G401.6 (cell line): ENCODE data around the gene LTB4R2.

Experiments used
- FAIRE-seq: peaks from 2 replicates; lab custom pipeline; 2012; peaks lifted over from hg19 to GRCh38; lab: Jason Lieb, UNC

LTB4R2 gene, protein sequence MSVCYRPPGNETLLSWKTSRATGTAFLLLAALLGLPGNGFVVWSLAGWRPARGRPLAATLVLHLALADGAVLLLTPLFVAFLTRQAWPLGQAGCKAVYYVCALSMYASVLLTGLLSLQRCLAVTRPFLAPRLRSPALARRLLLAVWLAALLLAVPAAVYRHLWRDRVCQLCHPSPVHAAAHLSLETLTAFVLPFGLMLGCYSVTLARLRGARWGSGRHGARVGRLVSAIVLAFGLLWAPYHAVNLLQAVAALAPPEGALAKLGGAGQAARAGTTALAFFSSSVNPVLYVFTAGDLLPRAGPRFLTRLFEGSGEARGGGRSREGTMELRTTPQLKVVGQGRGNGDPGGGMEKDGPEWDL

DNA sequence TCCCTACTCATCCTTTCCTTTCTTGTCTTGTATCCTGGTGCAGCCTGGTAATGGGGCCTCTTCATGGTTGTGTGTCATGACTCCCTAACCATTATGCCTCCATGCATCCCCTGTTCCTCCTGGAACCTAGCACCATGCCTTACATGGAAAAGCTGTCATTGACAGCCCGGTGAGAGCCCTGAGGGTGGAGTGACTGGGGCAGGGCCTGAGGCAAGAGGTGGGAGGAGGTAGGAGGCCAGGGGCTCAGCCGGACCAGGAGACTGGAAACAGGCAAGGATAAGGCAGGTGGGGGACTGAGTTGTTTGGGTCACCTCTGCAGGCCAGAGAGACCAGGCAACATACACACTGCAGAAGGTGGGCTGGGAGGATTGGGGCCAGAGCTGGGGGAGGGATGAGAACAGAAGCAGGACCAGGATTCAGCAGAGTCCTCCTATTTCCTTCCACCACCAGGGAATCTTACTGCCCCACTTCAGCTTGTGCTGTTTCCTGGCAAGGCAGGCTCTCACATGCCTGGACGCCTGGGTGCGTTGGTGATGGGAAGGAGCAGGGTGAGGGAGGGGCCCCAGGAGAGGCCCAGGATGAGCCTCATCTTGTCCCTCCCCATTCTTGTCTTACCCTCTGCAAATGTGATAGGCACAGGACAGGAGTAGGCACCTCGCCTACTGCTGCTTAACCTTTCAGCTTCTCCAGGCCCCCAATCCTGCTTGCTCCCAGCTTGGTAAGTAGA is at the start of gene LTB4R2:
Gene LTB4R2 (plus strand): TSS at position 603 of the 727 bp plus-strand sequence. CDS start 525 bp downstream, outside the sequence.
- FAIRE-seq: no peak

DNA sequence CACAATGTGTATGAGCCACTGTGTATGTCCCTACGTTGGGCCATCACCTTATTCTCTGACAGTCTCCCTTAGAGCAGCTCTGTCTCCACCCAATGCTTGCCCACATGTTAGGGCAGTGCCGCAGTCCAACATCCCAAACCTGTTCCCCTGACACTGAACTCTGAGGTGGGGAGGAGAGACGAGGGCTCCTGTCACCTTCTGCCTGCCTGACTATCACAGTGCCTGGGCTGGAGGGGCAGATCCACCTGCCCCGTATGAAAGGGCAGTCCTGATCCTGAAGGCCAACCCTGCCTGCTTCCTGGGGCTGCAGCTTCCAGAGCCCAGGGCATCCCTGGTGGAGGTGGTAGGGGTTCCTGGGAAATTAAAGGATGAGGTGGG is 49.2 kb upstream of the LTB4R2 start:
- FAIRE-seq: no peak

DNA sequence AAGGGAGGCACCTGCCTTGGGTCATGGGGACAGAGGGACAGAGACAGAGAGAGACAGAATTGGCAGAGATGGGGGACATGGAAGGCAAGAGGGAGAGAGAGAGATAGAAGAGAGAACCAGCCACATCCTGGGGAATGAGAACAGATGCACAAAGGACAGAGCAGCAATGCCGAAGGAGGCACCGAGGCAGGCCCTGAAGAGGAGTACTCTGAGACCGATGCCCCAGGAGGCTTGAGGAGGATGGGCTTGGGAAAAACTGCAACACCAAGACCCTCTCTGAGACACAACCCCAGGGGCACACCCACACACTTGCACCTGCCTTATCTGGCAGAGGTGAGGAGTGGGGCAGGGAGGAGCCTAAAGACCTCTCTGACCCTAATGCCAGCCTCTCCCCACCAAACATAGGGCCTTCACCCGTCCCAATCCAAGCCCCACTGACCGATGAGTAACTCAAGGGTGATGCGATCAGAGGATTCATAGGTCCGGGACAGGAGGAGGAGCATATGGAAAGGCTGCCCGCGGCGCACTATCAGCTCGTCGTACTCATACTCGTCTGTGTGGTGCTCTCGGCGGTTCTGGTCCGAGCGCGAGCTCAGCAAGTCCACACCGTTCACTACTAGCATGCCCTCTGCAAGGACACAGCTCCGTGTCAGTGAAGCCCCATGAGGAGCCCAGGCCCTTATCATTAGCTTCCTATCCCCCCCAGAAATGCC is 48.5 kb upstream of the LTB4R2 start:
- no peak for FAIRE-seq

DNA sequence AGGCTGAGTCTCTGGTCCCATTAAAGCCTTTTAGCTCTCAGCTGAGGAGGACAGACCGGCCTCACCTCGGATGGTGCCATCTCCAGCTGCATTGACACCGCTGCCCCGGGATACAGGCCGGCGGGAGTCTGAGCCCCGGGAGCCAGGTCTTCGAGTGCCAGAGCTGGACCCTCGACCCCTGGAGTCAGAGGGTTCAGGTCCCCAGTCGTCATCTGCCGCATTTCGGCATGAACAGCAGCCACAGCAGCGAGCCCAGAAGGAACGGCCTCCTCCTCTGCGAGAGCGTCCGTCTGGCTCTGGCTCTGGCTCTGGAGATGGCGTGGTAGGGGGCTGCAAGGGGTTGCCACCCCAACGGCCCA is 48.0 kb upstream of the LTB4R2 start:
- FAIRE-seq: no peak

DNA sequence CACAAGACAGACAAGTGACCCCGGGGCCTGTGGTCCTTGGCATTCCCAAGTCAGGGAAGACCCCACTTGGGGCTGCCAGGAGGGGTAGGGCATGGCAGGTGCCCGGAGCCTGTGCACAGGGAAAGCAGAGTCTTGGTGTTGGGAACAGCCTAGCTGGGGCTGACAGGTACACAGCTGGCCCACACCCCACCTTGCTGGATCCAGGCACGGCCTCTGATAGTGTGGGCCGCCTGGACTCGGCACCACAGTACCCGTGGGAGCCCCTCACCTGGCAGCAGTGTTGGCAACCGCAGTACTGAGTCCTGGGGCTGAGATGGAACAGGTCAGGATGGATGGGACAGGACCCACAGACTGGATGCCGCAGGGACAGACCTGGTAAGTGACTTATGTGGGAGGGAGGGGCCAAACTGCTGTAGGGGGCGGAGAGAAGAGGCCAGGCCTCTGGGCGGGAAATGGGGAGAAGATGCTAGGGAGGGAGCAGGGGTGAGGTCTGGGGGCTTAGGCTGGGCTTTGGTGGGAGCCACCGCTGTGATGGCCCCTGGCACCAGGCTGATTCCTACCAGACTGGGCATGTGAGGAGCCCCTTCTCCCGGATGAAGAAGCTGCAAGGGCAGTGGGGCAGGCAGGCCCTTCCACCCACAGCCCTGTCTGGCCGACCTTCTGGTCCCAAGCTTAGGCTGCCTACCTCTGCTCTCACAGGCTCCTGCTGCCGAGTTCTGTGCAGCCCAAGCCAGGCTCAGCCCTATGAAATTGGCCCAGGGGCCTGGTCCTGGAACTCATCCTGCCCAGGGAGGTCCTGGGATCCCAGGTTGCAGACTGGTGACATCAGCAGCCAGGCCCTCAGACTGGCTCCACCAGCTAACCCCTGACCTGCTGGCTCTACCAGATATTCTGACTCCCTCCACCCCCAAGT is 46.9 kb upstream of the LTB4R2 start, which contains the start of gene TGM1:
Gene TGM1 (minus strand): TSS at position 357 of the 913 bp plus-strand sequence. CDS start 825 bp downstream, outside the sequence.
- no peak for FAIRE-seq

DNA sequence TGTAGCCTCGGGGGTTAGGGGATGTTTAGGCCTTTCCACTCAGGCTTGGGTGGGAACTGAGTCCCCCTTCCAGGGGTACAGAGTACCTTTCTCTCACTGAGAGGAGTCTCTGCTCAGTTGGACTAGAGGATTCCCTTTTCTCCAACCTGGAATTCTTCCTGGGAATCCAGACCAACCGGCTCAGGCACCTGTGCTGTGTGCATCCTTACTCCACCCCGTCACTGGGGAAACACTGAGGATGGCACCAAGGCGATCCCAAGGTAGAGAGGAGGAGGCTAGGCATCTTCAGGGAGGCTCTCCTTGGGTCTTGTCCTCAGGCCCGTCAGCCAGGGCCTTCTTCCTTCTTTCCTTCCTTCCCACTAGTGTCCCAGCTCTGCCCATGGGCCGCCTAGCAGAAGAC is 46.1 kb upstream of the LTB4R2 start:
- no peak for FAIRE-seq

DNA sequence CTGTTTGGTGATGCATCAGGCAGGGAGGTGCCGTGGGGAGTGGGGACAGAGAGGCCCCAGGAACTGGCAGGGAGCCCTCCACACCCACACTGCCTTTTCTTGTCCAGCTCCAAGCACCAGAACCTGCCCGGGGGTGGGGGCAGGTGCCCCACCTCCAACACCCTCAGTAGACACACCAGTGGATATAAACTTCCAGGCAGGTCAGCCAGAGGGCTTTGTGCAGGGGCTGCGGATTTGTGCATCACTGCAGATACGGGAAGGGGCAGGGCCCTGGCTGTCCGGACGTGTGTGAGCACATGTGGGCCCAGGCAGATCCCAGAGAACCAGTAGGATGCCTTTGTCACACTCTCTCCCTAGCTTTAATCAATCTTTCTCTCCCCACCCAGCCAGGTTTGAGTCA is 45.6 kb upstream of the LTB4R2 start:
- FAIRE-seq: no peak

DNA sequence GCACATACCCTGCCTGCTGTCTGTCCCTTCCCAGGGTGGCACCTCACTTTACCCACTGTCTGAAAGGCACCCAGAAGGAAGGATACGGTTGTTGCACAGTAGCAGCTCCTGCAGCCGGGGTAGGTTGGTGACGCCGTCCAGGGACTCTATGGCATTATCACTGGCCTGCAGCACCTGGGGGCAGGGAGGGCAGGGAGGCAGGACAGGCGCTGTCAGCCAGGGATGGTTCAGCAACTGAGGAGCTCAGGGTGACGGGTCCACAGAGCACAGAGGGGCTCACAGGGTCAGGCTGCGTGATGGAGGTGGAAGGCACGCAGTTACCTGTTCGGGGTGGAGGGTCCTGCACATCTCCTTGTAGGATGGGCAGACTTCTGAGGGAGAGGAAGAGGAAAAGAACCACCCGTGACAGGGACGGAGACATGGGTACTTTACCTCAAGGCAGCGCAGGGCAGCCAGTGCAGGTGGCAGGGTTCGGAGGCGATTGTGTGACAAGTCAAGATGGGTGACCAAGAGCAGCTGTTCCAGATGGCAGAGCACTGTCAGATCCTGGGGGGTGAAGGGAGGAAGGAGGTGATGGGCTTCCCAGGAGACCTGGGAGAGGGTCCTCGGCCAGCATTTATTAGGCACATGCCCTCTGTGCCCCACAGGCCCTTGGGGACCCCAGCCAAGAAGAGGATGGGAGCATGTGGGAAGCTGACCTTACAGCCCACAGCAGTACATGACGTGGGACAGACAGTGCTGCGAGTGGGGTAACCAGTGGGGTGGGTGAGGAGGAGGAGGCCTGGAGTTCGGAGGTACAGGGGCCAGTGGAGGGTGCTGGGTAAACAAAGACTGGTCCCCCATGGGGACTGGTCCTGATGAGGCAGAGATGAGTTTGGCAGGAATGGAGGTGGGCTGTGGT is 43.3 kb upstream of the LTB4R2 start:
- FAIRE-seq: no peak

DNA sequence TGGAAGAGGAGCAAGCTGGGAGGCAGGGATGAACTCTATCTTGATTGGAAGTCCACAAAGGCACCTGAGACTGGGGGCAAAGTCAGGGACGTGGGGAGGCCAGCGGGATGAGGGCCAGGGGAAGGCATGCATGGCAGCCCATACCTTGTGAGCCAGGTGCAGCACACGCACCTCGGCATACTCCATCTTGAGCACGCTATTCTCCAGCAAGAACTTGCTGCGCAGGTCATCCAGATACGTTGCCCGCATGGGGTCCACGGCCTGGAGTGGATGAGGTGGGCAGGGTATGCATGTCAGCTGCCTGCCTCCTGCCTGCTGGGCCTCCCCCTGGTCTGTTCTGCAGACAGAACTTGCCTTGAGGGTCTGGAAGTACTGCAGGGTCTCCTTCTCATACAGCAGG is 42.4 kb upstream of the LTB4R2 start:
- FAIRE-seq: no peak

DNA sequence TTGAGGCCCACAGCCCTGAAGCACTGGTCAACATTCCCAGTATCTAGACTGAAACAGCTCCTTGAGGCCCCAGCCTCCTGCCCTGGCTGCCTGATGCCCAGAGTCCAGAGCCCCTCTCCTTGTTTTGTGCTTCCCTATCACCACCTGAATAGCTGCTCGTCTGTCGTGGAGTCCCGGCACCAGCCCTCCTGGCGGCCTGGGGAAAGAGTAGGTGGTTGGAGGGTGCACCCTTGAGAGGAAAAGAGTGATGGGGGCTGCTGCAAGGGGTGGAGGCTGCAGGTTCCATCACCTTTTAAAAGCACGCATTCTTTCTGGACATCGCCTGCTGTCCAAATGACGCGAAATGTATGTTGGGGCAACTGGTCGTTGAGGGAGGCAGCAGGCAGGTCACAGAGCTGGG is 41.7 kb upstream of the LTB4R2 start:
- no peak for FAIRE-seq

DNA sequence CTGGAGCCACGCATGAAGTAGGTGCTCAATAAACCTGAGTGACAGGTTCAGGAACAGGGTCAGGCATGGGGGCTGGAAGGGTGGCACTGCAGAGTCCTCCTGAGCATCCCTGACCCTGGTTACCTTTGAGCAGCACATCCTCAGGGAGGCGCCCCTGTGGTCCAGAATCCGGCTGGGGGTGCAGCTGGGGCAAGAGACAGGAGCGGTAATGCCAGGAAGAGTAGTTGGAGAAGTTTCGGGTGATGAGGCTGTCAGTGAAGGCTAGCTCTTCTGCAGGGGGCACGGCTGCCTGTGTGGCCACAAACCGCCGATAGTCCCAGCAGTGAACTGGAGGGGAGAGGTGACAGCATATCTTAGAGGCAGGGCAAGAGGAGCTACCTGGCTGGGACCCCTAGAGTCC is 40.6 kb upstream of the LTB4R2 start:
- no peak for FAIRE-seq

DNA sequence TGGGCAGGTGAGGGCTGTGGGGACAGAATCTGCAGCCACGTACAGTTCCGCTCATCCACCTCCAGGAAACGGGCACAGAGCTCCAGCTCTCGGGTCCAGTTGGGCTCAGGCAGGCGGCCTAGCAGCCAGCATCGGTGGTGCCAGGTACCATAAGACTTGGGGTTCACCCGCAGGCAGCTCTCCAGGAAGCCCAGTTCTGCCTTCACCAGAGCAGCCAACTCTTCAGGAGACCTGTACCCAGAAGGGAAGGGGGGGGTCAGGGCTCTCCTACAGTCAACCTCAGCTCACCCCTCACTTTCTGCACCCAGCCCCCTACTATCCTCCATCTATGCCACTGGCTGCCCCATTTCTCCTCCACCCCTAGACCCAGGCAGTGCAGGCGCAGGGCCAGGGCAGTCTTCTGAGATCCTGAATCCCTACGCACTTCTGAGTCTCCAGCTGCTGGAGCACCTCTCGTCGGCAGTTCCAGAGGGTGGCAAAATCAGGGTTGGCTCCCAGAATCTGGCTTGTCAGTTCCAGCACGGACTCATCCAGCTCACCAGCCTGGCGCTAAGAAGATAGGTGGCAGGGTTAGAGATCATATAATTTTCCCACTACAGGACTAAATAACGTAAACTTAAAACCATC is 39.9 kb upstream of the LTB4R2 start:
- no peak for FAIRE-seq

DNA sequence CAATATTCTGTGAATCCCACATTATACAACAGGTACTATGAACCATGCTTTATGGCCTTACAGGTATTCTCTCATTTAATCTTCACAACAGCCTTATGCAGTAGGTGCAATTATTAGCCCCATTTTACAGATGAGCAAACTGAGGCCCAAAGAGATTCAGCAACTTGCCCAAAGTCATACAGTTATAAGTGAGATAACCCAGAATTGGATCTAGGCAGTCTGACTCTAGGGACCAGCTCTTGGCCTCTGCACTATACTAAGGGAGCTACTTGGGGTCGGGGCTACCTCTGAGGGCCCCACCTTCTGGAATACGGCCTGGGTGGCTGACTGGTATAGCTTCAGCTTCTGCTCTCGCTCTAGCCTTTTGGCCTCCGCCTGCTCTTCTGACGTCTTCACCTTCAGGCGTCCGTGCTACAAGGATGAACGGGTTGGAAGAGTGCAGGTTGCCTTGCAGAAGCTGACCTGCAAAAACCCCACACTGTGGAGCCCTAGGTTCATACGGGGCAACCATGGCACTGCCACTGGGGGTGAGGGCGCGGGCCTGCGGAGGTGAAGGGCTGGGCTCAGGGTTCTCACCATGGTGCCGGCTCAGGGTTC is 39.3 kb upstream of the LTB4R2 start:
- no peak for FAIRE-seq

DNA sequence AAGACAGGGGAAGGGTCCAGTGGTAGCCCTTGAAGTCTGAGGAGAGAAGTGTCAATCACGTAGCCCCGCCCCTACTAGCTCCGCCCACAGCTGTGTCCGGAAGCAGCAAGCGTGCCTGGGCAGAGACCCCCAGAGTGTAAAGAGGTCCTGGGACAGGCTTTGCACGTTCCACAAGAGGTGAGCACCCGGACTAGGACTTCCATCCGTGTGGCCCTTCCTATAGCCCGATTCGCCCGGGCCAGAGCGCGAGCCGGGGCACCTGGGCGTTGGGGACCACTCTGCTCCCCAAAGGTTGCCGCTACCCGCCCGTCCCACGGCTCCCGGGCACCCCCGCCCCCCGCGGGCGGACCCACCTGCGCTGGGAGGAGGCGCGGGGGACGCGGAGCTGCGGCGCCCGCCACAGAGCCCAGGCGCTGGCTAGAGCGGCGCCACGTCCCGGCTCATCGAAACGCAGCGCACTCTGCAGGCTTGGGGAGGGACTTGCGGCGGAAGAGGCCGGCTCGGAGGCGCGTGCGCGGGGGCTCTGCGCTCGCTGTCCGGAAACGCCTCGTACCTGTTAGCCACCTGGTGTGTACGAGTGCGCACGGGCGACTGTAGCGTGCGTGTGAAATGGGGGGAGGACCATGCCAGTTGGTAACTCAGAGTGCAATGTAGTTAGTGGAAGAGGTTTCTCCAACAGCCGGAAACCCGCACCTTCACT is 38.7 kb upstream of the LTB4R2 start, which contains the start of gene RABGGTA:
Gene RABGGTA (minus strand): TSS at position 464 of the 700 bp plus-strand sequence. CDS start 482 bp downstream, outside the sequence.
- FAIRE-seq: no peak

DNA sequence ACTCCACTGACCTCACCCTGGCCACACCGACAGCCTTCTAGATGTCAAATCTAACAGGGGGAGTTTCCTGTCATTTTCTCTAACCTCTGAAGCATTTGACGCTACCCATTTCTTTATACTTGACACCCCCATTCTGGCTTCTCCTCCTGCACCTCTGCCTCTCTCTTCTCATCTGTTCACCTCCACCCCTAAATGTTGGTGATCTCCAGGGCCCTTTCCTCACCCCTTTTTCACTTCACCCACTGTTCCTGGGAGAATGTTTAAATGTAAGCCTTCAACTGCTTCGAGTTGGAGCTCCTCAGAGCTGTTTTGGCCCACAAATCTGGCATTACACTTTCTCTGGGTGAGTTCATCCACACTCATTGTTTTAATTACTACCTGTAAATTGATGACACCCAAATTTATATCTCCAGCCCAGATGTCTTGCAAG is 38.1 kb upstream of the LTB4R2 start:
- FAIRE-seq: no peak

DNA sequence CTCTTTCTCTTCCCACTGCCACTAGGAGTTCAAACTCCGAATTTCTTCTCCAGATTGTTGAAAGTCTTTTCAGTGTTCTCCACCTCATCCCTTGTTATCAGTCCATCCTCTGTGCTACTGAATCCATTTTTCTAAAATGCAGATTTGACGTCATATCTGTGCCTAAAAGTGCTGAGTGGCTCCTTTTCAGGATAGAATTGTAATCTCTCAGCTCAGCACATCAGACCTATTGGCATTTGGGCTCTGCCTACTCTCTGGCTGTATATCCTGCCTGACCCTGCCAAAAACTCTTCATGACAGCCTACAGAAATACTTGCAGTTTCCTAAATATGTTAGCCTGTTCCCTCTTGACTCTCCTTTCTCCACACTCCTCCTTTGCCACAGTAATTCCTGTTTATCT is 37.5 kb upstream of the LTB4R2 start:
- FAIRE-seq: no peak

DNA sequence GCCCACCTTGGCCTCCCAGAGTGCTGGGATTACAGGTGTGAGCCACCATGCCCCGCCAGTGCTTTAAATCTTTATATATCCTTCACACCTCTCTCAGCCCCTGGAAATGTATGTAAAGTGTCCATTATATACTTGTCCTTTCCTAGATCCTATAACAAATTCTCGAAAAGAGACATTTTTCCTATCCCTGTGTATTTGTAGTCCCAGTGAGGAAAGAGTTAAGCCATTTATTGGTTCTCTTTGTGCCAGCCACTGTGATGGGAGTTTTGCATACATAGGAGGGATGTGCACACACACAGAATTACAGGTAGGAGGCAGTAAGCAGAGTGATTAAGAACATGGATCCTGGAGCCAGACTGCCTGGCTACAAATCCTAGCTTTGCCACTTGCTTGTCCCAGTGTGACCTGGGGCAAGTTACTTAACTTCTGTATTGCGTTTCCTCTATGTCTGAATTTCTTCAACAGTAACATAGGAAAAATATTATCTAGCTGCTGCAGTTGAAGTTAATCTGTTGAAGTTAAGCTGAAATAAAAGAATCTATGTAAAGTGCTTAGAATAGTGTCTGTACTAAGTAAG is 36.4 kb upstream of the LTB4R2 start:
- no peak for FAIRE-seq

DNA sequence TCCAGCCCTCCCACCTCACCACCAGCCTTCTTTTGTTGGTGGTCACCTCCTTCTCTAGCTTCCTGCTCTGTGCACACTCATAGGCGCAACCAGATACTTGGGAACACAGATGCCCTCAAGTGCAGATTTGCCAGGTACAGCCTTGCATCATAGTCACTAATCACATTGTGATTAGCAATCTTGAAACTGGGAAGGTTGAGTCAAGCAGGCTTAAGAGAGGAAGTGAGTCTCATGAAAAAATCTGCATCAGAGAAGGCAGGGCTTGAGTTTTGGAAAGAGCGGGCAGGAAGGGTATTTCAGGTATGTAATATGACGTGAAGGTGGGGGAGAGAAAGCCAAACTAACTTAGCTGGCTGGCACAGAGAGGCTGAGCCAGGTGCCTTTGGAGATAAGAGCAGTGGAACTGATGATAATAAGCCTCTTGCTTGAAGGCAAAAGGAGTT is 35.8 kb upstream of the LTB4R2 start:
- no peak for FAIRE-seq

DNA sequence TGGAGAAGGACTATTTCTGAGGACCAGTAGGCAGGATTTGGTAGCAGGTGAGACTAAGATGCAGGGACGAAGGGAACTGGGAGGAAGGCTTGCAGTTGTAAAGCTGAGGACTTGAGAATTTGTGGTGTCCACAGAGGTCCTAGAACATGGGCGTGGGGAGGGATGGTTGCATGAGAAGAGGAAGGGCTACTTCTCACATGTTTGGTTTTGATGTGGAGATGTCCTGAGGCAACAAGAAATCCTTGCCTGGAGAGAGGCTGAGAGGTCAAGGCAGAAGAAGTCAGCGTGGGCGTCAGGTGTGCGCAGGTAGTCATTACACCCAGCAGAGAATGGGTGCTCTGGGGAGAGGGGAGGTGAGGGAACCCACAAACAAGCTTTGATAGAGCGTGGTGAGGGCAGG is 32.9 kb upstream of the LTB4R2 start:
- FAIRE-seq: no peak
